H9 (cell line): ENCODE measurements around the gene VPS33A. TPM values are rescaled to one million over a fixed set of nuclear protein-coding genes. Genes with fewer than 3 reads are reported as not detected.

Experiments used
- DNase-seq: peaks from one replicate; pipeline ENCODE4 v3.0.0-alpha.2; 2017
- H2AFZ ChIP-seq: one replicate; pipeline ENCODE4 v1.6.1; 2013; ENCODE audit warnings: mild to moderate bottlenecking, low read length, control low read depth, moderate library complexity
- H2AK5ac ChIP-seq: 2 replicates; pipeline ENCODE4 v1.6.1; 2013; ENCODE audit warnings: low read length, control low read depth, mixed read lengths; ENCODE audit not compliant: insufficient read length
- H2BK120ac ChIP-seq: one replicate; pipeline ENCODE4 v1.6.1; 2013; ENCODE audit warnings: low read depth, mild to moderate bottlenecking, low read length, control low read depth, inconsistent platforms; ENCODE audit not compliant: poor library complexity, severe bottlenecking
- H2BK12ac ChIP-seq: 2 replicates; pipeline ENCODE4 v1.6.1; 2013; ENCODE audit warnings: low read length, control low read depth, mixed read lengths, low read depth; ENCODE audit not compliant: insufficient read length
- H2BK15ac ChIP-seq: 2 replicates; pipeline ENCODE4 v1.6.1; 2013; ENCODE audit warnings: low read depth, low read length, control low read depth
- H2BK20ac ChIP-seq: one replicate; pipeline ENCODE4 v1.6.1; 2013; ENCODE audit warnings: low read depth, mild to moderate bottlenecking, low read length, control low read depth, inconsistent platforms; ENCODE audit not compliant: poor library complexity, severe bottlenecking
- H2BK5ac ChIP-seq: 2 replicates; pipeline ENCODE4 v1.6.1; 2013; ENCODE audit warnings: low read length, control low read depth, mixed read lengths; ENCODE audit not compliant: insufficient read length
- H3K14ac ChIP-seq: 2 replicates; pipeline ENCODE4 v1.6.1; 2013; ENCODE audit warnings: low read length, control low read depth; ENCODE audit not compliant: insufficient read depth
- H3K18ac ChIP-seq: 2 replicates; pipeline ENCODE4 v1.6.1; 2013; ENCODE audit warnings: low read depth, mild to moderate bottlenecking, mixed read lengths, low read length, control low read depth; ENCODE audit not compliant: insufficient read length
- H3K23ac ChIP-seq: 2 replicates; pipeline ENCODE4 v1.6.1; 2013; ENCODE audit warnings: low read length, control low read depth, mixed read lengths, low read depth; ENCODE audit not compliant: insufficient read length
- H3K23me2 ChIP-seq: 2 replicates; pipeline ENCODE4 v1.6.1; 2013; ENCODE audit warnings: low read depth, mild to moderate bottlenecking, mixed read lengths, low read length, control low read depth; ENCODE audit not compliant: insufficient read length, poor library complexity, severe bottlenecking
- H3K27ac ChIP-seq: 2 replicates; pipeline ENCODE4 v1.5.1; 2013; ENCODE audit warnings: low read length, control low read depth, mixed read lengths, low read depth; ENCODE audit not compliant: insufficient read length
- H3K27me3 ChIP-seq: 2 replicates; pipeline ENCODE4 v1.6.1; 2013; ENCODE audit warnings: low read length, control low read depth, inconsistent platforms; ENCODE audit not compliant: insufficient read depth
- H3K4ac ChIP-seq: 2 replicates; pipeline ENCODE4 v1.6.1; 2013; ENCODE audit warnings: low read depth, mild to moderate bottlenecking, control low read depth, inconsistent platforms, low read length, moderate library complexity
- H3K4me1 ChIP-seq: 2 replicates; pipeline ENCODE4 v1.6.1; 2013; ENCODE audit warnings: low read length, control low read depth, inconsistent platforms; ENCODE audit not compliant: insufficient read depth
- H3K4me2 ChIP-seq: 2 replicates; pipeline ENCODE4 v1.6.1; 2013; ENCODE audit warnings: low read length, control low read depth, mixed read lengths; ENCODE audit not compliant: insufficient read length, insufficient read depth
- H3K56ac ChIP-seq: 2 replicates; pipeline ENCODE4 v1.6.1; 2013; ENCODE audit warnings: low read depth, mild to moderate bottlenecking, mixed read lengths, low read length, control low read depth; ENCODE audit not compliant: insufficient read length
- H3K79me1 ChIP-seq: 2 replicates; pipeline ENCODE4 v1.6.1; 2013; ENCODE audit warnings: low read depth, mild to moderate bottlenecking, moderate library complexity, low read length, control low read depth, inconsistent platforms; ENCODE audit not compliant: insufficient read depth, poor library complexity, severe bottlenecking
- H3K79me2 ChIP-seq: 2 replicates; pipeline ENCODE4 v1.6.1; 2013; ENCODE audit warnings: low read length, control low read depth, inconsistent platforms; ENCODE audit not compliant: insufficient read depth
- H3K9ac ChIP-seq: 2 replicates; pipeline ENCODE4 v1.6.1; 2013; ENCODE audit warnings: low read length, control low read depth, mixed read lengths; ENCODE audit not compliant: insufficient read length; ENCODE audit errors: extremely low read depth
- H3K9me3 ChIP-seq: one replicate; pipeline ENCODE4 v1.6.1; 2013; ENCODE audit warnings: low read depth, low read length, inconsistent platforms; ENCODE audit not compliant: control insufficient read depth
- H3T11ph ChIP-seq: one replicate; pipeline ENCODE4 v1.6.1; 2013; ENCODE audit warnings: mild to moderate bottlenecking, low read length, control low read depth, inconsistent platforms
- H4K20me1 ChIP-seq: one replicate; pipeline ENCODE4 v1.6.1; 2013; ENCODE audit not compliant: control insufficient read depth, insufficient read length, insufficient read depth
- H4K5ac ChIP-seq: 2 replicates; pipeline ENCODE4 v1.6.1; 2013; ENCODE audit warnings: low read depth, mild to moderate bottlenecking, mixed read lengths, low read length, control low read depth; ENCODE audit not compliant: insufficient read length
- H4K8ac ChIP-seq: replicated peaks from 2 replicates; pipeline ENCODE4 v1.6.1; 2013; ENCODE audit warnings: low read length, control low read depth, mixed read lengths, low read depth; ENCODE audit not compliant: insufficient read length
- H4K91ac ChIP-seq: 2 replicates; pipeline ENCODE4 v1.6.1; 2013; ENCODE audit warnings: low read depth, mild to moderate bottlenecking, moderate library complexity, mixed read lengths, low read length, control low read depth; ENCODE audit not compliant: insufficient read length
- H3K27ac Mint-ChIP-seq, 3 experiments: 2 replicates in 2 of 3; 3 replicates in 1 of 3; pipeline ENCODE4 v1.8.0; 2020 to 2021; ENCODE audit warnings: mixed read lengths in 3 of 3, mild to moderate bottlenecking in 1 of 3, moderate library complexity in 1 of 3
- H3K27me3 Mint-ChIP-seq: 2 replicates; pipeline ENCODE4 v1.8.0; 2021; ENCODE audit warnings: low read depth, mild to moderate bottlenecking, moderate library complexity, mixed read lengths
- H3K36me3 Mint-ChIP-seq, 3 experiments: 2 replicates in 2 of 3; 3 replicates in 1 of 3; pipeline ENCODE4 v1.8.0; 2020 to 2021; ENCODE audit warnings: low read depth in 3 of 3, mixed read lengths in 3 of 3; ENCODE audit not compliant: insufficient read depth in 1 of 3
- H3K4me1 Mint-ChIP-seq, 2 experiments: 2 replicates each; pipeline ENCODE4 v1.8.0; 2020; ENCODE audit warnings: mixed read lengths in 2 of 2
- H3K4me3 Mint-ChIP-seq, 2 experiments: 2 replicates in 1 of 2; 3 replicates in 1 of 2; pipeline ENCODE4 v1.8.0; 2020 to 2021; ENCODE audit warnings: mild to moderate bottlenecking in 2 of 2, mixed read lengths in 2 of 2, moderate library complexity in 1 of 2
- H3K9me3 Mint-ChIP-seq, 2 experiments: 2 replicates in 1 of 2; 3 replicates in 1 of 2; pipeline ENCODE4 v1.8.0; 2020; ENCODE audit warnings: mild to moderate bottlenecking in 2 of 2, mixed read lengths in 2 of 2, moderate library complexity in 1 of 2
- CTCF ChIP-seq: fragments of 200-600 bp; sonication (generic); conservative IDR thresholded peaks from 3 replicates; pipeline ENCODE4 v1.8.0; 2021; ENCODE audit warnings: antibody characterized with exemption, mild to moderate bottlenecking
- WGBS: extraction: QIAGEN DNeasy Blood & Tissue Kit; methylation state at CpG from one replicate; pipeline ENCODE4 v1.1.7; 2013; ENCODE audit warnings: missing lambda C conversion rate, low lambda C conversion rate, mixed read lengths; ENCODE audit not compliant: insufficient read length; ENCODE audit errors: extremely low coverage; 5-methylcytosine and 5-hydroxymethylcytosine counted together
- total RNA-seq: library from RNA; stranded (reverse); gene quantifications from 2 replicates; pipeline ENCODE4 v1.2.1, GENCODE V29; 2021

The VPS33A gene
- total RNA-seq, 1 experiment from 2014 or later: 45.9 TPM

- Histone ChIP-seq H3K79me2 (no peaks in the 10 kb centered on the region), H2AK5ac (no peak overlapping the region), H2BK20ac (no peak overlapping the region), H3K4me2 (no peak overlapping the region), H3K23ac (no peak overlapping the region), H3T11ph (no peak overlapping the region), H3K56ac (no peak overlapping the region), H3K27ac (no peak overlapping the region), H3K9ac (no peak overlapping the region), H2BK5ac (no peak overlapping the region), H3K4me1 (no peaks in the 10 kb centered on the region; the same call in 1 of the 2 replicates), H3K9me3 (no peaks in the 10 kb centered on the region), H3K27me3 (peaks cover 4% of the 10 kb centered on the region; the same call in 1 of the 2 replicates), H2AFZ (no peak overlapping the region), H2BK15ac (no peak overlapping the region), H2BK12ac (no peak overlapping the region), H4K20me1 (no peaks in the 10 kb centered on the region), H3K4ac (no peak overlapping the region), H3K14ac (no peak overlapping the region), H4K8ac (no peak overlapping the region), H4K5ac (no peak overlapping the region), H3K18ac (no peak overlapping the region), H3K79me1 (no peaks in the 10 kb centered on the region), H4K91ac (no peak overlapping the region), H2BK120ac (no peak overlapping the region), H3K23me2 (peaks cover 7% of the 10 kb centered on the region)
- Mint-ChIP-seq H3K9me3 (no peaks in the 10 kb centered on the region), H3K27ac (peak overlapping the region in 1 of 3 experiments; percentile 20; a peak in 1 of 7 replicates), H3K4me1 (peaks cover 25 to 30% of the 10 kb centered on the region in 2 experiments), H3K36me3 (peaks cover 24 to 53% (median 41%) of the 10 kb centered on the region in 3 experiments; a peak in 6 of 7 replicates), H3K27me3 (peaks cover 25% of the 10 kb centered on the region), H3K4me3 (no peak overlapping the region)
- TF ChIP-seq CTCF: no peak
- no CpG with 5 or more reads among the region's 18 CpGs for WGBS
- no peak for DNase-seq
Observed at GRCh38 chr12:122208073-122208820, 58.0 kb downstream of the VPS33A start.
